Lower leg skin (tissue), 3 donors: Measurements from ENCODE around the gene CLEC3A.

ENCODE experiments used
- CTCF ChIP-seq, 3 donors: fragments of 450-650 bp; IDR thresholded peaks; one replicate each; pipeline ENCODE4 v1.5.1; 2016; ENCODE audit warnings: antibody characterized with exemption in 3 of 3, mild to moderate bottlenecking in 3 of 3, moderate library complexity in 2 of 3
- POLR2A ChIP-seq, 2 donors: fragments of 450-650 bp; IDR thresholded peaks; one replicate each; pipeline ENCODE4 v1.6.1; 2016 to 2017; ENCODE audit warnings: antibody characterized with exemption in 2 of 2, mild to moderate bottlenecking in 1 of 2, moderate library complexity in 1 of 2

GRCh38 chr16:78072275-78072674, 49.9 kb downstream of the CLEC3A start:
- TF ChIP-seq CTCF (IDR thresholded peaks at IDR 0.05) (no peak), POLR2A (IDR thresholded peaks at IDR 0.05) (no peak)
